Omental fat pad (tissue), 4 donors: Measurements from ENCODE around the gene GCK. TPM values are rescaled to one million over a fixed set of nuclear protein-coding genes. Genes with fewer than 3 reads are reported as not detected.

Experiments
- ATAC-seq: fragments of 150-250 bp; one replicate; pipeline ENCODE4 v1.9.1; 2016; ENCODE audit warnings: mild to moderate bottlenecking, moderate library complexity; ENCODE audit not compliant: low FRiP score
- DNase-seq: peaks from one replicate; pipeline ENCODE4 v3.0.0-alpha.2; 2019; ENCODE audit warnings: low spot score
- total RNA-seq, 4 donors: library from RNA; depleted of rRNA; stranded (reverse); fragments of >200 nt; gene quantifications; one replicate each; pipeline ENCODE4 v1.1.0, GENCODE V29; 2016
- TF ChIP-seq, protein P1 (sequence below), 3 donors: fragments of 450-650 bp; IDR thresholded peaks; one replicate each; pipeline ENCODE4 v1.5.1; 2016 to 2017; ENCODE audit warnings: antibody characterized with exemption in 3 of 3, mild to moderate bottlenecking in 3 of 3, moderate library complexity in 2 of 3

Gene GCK
- total RNA-seq, 4 donors from 2014 or later, result 0.38 to 3.9 (median 1.1) TPM

DNA sequence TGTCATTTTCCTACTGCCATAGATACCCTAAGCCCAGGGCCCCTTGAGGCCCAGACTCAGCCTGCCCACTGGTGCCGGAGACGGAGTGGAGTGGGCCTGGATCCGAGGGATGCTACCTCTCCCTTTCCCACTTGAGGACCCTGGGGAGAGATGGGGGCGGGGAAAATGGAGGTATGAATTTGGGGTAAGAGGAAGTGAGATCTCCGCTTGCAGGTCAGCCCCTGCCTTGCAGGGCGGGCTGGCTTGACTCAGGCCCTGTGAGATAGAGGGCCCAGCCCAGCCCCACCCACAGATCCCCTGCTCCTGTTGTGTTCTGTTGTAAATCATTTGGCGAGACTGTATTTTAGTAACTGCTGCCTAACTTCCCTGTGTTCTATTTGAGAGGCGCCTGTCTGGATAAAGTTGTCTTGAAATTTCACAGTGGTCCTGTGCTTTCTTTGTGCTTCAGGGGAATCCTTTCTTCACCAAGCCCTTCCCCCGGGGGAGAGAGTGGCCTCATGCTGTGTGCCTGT, 24.7 kb upstream of the GCK start:
- DNase-seq, result no peak
- no peak for ATAC-seq
- TF ChIP-seq, protein P1, sequence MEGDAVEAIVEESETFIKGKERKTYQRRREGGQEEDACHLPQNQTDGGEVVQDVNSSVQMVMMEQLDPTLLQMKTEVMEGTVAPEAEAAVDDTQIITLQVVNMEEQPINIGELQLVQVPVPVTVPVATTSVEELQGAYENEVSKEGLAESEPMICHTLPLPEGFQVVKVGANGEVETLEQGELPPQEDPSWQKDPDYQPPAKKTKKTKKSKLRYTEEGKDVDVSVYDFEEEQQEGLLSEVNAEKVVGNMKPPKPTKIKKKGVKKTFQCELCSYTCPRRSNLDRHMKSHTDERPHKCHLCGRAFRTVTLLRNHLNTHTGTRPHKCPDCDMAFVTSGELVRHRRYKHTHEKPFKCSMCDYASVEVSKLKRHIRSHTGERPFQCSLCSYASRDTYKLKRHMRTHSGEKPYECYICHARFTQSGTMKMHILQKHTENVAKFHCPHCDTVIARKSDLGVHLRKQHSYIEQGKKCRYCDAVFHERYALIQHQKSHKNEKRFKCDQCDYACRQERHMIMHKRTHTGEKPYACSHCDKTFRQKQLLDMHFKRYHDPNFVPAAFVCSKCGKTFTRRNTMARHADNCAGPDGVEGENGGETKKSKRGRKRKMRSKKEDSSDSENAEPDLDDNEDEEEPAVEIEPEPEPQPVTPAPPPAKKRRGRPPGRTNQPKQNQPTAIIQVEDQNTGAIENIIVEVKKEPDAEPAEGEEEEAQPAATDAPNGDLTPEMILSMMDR (IDR thresholded peaks at IDR 0.05), result no peak

DNA sequence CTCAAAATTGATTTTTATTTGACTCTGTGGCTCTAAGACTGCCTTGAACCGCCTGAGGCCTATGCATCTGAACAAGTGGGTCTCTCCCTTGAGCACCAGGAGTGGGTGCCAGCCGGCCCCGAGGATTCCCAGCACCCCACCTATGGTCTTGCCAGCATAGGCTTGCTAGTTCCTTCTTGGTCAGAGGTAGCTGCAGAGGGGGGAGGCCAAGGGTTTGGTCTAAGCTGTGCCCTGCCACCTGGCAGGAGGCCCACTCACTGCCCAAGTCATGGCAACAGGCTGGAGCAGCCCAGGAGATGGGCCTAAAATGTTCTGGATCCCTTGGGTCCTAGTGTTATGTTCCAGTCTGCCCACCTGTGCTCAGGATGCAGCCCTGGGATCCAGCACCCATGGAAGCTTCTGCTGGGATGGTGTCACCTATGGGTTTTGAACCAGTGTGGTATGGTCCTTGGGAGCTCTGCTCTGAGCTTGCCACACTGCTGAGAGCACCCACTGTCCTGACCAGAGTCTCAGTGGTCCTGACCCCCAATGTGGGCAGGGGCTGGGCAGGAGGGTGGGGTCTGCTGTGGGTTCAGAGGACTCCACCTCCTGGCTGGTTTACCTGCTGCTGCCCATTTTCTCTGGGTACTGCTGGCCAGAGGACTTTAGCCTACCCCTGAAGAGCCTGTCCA, 24.1 kb upstream of the GCK start:
- ATAC-seq, result no peak
- TF ChIP-seq, protein P1 (IDR thresholded peaks at IDR 0.05), result no peak
- no peak for DNase-seq

- DNase-seq, result no peak
- TF ChIP-seq, protein P1 (IDR thresholded peaks at IDR 0.05), result no peak
- ATAC-seq, result no peak
Observed at GRCh38 chr7:44212581-44213184, 23.4 kb upstream of the GCK start.

GRCh38 chr7:44212018-44212417, 22.8 kb upstream of the GCK start:
- ATAC-seq (no peak), DNase-seq (no peak)
- TF ChIP-seq, protein P1 (IDR thresholded peaks at IDR 0.05), result no peak

DNA sequence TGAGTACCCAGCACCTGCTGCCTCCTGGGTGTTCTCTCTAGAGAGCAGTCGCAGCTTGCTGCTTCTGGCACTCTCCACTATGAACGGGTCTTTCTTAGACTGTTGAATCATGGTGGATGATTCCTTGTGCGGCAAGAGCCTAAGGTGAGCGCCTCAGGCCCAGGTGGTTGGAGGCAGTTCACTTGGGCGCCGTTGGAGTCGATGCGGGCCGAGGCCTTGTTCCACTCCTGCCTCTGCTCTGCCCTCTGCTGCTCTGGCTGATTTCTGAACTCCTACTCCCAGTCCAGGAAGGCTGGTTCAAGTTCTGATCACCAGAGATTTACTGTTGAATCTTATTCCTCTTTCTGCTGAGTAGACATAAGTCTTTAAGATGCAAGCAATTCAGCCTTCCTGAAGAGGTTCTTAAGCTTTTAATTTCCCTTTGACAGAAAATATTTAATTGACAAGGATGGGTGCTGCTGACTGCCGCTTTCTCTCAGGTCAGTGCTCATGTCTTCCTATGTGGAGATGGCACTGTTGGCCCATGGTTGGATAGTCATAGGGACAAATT, 22.0 kb upstream of the GCK start:
- DNase-seq (no peak), ATAC-seq (no peak)
- TF ChIP-seq, protein P1 (IDR thresholded peaks at IDR 0.05), result no peak

- TF ChIP-seq, protein P1 (IDR thresholded peaks at IDR 0.05), result no peak
- DNase-seq (no peak), ATAC-seq (no peak)
Observed at GRCh38 chr7:44210107-44210506, 20.9 kb upstream of the GCK start.
